GM18907 (cell line): ENCODE results near the gene EIF4E1B.

Source experiments
- ATAC-seq: cut with Tn5 transposase; IDR thresholded peaks from one replicate; pipeline ENCODE4 v1.9.1; 2021; ENCODE audit warnings: mild to moderate bottlenecking, moderate library complexity; ENCODE audit not compliant: unreplicated experiment

The EIF4E1B gene

DNA sequence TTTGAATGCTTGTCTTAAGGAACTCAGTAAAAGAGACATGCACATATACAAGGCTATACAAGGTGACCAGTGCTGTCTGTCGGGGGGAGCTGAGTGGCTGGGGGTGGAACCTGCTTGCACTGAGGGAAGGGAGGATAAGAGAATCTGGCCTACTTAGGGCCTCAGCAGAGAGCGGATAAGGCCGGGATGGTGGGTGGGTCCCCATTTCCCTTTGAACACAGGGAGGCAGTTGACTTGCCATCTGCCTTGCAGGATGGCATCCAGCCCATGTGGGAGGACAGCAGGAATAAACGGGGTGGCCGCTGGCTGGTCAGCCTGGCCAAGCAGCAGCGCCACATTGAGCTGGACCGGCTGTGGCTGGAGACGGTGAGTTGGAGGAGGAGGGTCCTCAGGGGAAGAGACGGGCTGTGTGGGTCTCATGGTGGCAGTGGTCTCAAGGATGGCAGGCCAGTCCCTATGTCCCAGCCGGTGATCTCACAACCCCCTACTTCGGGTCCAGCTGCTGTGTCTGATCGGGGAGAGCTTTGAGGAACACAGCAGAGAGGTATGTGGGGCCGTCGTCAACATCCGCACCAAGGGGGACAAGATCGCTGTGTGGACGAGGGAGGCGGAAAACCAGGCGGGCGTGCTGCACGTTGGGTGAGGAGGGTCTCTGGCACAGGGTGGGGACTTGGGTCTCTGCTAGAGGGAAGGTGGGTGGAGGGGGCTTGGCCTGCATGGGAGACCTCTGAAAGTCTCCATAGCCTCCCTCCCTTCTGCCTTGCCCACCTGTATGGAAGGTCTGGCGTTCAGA is 14.6 kb downstream of the EIF4E1B start:
- no peak for ATAC-seq

DNA sequence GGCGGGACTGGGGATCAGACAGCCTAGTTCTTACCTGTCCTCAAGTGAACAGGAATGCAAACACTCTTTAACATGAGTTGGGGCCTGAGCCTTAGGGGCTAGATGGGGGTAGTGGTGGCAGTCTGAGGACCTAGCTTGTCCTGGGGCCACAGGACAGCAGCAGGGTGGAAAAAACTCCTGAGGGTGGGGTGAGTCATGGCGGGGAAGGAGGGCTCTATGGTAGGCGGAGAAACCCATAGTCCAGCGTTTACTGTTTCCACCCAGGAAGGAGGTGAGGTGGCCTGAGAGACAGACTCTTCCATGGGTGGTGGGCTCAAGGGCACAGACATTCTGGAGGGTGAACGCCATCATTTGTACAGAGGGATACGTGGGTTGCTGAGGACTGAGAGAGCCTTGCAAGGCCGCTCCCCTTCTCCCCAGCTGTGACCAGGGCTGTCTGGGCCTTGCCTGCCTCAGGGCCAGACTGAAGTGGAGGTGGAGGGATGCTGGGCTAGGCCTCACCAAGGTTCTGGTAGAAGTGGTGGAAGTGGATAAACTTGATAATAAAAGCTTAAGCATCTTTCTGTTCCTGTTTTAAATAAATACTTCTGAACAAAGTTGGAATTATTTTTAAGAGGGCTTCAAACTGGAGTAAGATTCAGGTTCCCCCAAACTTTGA is 15.7 kb downstream of the EIF4E1B start:
- ATAC-seq, result no peak

DNA sequence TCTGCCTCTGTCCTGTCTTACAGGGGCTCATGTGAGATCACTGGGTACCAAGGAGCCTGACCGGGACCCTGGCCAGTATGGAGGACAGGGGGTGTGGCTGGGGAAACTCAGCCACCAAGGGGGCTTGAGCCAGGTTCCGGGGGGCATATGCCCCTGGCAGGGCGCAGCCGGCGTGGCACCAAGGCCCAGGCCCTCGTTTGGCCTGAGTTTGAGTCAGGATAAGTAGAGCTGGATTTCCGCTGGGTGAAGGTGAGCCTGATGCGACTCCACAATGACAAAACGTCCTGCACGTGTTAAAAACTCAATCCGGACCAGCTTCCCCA is 16.2 kb downstream of the EIF4E1B start:
- peak; percentile 1 for ATAC-seq

DNA sequence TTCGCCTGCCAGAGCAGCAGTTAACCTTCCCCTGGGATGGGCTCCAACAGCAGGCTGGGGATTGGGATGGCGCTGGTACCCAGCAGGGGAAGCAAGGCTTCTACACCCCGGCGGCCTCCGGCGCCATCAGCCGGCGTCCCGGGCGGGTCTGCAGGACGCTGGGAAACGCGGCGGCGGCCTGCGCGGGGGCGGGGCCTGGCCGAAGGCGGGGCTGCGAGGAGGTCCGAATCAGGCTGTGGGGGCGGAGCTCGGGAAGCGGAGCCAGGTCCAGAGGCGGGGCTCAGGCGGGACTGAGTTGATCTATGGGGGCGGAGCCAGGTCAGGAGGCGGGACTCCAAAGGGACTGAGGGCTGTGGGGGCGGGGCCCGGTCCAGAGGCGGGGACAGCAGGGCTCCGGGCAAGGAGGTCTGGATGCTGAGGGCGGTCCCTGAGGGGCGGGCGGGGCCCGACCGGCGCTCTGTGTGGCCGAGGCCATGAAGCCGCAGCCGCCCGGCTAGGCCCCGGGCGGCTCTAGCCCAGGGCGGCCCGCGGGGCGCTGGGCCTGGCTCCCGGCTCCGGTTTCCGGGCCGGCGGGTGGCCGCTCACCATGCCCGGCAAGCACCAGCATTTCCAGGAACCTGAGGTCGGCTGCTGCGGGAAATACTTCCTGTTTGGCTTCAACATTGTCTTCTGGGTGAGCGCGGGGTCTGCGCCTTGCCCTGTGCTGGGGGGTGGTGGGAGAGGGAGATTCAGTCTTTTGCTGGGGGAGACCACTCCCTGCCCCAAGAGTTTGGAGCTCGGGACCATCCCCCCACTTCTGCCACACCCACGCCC is 16.8 kb downstream of the EIF4E1B start, which contains the start of gene TSPAN17:
TSPAN17 (plus strand) TSS at position 455 of the 813 bp plus-strand sequence; CDS start at position 587, 132 bp downstream.
- ATAC-seq, result peak; percentile 94

DNA sequence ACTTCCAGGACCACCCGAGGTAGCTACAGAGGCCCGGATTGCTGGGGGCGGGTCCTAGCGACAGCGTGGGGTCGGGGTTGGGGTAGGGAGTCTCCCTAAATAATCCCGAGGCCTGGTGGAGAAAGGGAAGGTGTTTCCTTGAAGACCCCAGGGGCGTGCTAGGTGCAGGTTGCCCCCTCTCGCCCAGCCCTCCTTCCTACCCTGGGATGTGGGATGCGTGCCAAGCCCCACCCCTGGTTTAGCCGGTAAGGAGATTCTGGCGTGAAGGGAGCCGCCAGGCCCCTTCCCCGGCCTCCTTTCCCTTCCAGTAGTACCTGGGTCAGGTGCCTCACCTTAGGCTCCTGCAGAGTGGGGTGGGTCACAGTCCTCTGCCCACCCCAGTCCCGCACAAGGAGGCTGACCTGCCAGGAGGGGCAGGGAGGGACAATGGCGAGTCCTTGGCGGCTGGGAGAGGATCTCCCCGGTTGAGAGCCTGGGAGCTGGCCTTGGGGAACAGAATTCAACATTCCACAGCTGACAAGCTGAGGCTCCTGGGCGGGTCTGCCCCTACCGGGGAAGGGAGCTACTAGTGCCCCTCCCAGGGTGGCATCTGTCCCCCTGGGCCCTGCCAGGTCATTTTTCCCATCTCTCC is 17.5 kb downstream of the EIF4E1B start:
- ATAC-seq, result no peak

DNA sequence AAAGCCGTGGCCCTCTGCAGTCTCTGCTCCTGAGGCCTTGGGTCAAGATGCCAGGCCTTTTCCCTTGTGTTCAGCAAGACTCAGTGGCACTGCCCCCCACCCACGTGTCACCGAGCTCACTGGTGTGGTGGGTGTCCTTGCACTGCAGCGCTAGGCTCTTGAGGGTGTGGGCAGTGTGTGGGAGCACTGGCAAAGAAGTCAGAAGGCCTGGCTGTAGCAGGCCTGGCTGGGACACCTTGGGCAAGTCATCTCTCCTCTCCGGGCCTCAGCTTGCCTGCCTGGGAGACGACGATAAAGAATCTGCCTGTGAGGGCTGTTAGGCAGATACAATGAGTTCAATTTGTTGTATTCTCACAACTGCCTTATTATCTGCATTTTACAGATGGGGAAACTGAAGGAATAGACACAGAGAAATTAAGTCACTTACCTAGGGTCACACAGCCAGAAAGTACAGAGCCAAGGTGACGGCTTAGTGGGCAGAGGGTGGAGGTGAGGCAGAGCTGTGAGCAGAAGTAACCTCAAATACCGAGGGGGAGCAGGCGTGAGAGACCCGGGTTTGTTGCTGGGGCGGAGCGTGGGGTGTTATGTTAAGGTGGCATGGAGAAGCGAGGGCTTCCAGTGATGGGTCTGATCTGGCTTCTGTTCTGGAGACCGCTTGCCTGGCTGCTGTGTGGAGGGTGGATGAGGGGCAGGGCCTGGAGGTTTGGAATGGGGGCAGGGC is 18.2 kb downstream of the EIF4E1B start:
- ATAC-seq, result no peak

DNA sequence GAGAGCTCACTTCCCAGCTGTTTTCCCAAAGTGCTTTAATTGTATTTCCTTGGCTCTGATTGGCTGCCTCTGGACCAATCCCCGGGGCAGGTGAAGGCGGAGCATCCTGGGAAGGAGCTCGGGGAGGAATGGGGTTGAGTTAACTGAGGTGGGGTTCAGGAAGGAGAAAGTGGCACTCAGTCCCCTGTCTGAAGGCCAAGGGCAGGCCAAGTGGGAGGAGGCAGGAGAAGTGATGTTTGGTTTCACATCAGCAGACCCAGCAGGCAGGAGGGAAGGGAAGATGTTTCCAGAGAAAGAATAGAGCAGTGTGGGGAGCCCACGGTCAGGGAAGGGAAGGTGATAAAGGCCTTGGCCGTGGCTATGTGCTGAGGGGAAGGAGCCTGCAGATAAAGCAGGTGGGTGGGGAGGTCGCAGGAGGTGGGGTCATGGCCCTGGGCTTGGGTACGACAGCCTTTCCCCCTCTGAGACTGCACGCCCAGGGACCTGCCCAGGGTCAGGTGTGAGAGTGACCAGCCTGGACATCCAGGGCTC is 19.9 kb downstream of the EIF4E1B start:
- no peak for ATAC-seq

DNA sequence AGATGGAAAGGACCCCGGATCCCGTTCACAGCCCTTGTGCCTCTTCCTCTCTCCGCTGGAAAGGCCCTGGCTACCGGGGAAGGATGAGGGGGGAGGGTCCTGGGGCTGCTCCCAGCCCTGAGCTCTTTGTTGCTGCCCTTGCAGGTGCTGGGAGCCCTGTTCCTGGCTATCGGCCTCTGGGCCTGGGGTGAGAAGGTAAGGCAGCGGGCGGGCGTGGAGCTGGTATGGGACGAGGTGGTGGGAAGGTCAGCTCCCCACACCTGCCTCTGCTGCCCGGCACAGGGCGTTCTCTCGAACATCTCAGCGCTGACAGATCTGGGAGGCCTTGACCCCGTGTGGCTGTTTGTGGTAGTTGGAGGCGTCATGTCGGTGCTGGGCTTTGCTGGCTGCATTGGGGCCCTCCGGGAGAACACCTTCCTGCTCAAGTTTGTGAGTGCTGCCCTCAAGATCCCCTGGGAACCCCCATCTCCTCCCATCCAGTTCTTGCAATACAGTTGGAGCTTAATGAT is 21.1 kb downstream of the EIF4E1B start:
- no peak for ATAC-seq

DNA sequence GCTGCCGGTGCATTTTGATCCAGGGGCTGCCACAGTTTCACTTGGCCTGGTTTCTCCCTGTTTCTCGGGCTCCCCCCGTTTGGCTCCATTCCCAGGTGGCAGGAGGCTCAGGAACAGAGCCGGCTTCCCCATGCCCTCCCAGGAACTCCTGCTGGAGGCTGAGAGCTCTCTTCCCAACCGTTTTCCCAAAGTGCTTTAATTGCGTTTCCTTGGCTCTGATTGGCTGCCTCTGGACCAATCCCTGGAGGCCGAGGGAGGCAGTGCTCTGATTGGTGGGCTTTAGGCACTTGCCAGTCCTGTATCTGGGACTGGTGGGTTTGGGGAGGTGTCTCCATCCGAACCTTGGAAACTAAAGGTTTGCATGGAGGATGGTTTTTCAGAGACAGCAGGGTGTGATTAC is 21.7 kb downstream of the EIF4E1B start:
- no peak for ATAC-seq

DNA sequence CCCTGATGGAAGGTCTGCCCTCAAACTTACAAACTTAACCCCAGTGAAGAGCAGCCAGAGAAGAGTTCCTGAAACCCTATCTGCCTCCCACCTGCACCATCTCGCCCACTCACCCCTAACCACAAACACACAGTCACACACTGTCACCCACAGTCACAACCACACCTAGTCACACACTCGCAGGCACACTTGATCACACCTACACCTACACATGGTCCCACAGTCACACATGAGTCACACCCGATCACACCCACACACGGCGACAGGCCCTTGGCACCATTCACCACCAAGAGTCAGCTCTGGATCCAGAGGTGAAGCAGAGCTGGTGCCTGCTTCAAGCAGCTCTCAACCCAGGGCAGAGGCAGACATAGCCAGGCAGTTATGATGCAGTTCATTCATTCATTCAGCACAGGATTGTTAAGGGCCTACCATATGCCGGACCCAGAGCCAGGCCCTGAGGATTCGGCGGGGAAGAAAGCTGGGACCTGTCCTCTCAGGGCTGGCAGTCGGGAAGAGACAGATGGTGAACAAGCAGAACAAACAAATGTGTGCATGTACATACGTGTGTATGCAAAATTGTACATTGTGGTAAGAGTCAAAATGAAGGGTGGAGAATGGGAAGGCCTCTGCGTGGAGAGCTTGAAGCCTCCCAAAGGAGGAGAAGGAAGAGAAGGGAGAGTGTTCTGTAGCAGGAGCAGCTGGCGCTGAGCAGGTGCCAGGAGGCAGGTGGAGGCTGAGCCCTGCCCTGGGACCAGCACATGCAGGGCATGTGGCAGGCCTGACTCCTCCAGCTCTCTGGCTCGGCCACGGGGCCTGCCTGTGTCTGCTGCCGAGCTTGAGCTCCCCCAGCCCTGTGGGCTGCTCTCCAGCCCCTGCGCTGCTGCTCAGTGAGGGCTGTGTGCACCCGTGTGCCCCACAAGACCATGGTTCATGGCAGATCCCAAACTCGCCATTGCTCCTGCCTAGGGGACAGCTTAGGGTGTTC is 23.2 kb downstream of the EIF4E1B start:
- ATAC-seq, result no peak

DNA sequence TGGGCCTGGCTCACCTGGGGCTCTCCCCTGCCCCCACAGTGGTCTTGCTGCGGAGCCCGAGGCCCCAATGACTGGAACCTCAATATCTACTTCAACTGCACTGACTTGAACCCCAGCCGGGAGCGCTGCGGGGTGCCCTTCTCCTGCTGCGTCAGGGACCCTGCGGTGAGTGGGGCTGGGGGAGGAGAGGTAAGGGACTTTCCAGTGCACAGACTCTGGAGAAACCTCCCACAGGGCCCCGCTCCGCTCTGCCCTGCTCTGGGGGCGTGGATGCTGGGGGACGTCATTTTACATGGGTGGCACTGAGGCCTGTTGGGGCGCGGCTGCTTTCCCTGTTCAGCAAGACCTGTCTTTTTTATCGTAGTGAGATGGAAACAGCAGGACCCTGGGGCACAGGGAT is 24.4 kb downstream of the EIF4E1B start:
- no peak for ATAC-seq

DNA sequence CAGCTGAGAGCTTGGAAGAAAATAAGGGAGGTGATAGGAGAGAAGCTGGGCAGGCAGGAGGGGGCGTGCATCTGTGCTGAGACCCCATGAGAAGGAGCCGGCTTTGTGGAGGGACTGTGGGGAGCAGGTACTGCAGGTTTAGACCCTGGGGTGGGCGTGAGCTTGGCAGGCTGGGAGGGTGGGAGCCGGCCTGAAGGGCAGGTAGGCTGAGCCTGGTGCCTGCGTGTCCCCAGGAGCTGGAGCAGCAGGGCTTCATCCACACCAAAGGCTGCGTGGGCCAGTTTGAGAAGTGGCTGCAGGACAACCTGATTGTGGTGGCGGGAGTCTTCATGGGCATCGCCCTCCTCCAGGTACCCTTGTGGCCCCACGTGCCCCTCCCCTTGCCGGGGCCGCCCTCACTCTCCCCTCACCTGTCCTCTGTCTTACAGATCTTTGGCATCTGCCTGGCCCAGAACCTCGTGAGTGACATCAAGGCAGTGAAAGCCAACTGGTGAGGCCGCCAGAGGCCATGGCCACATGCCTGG is 26.1 kb downstream of the EIF4E1B start:
- no peak for ATAC-seq

DNA sequence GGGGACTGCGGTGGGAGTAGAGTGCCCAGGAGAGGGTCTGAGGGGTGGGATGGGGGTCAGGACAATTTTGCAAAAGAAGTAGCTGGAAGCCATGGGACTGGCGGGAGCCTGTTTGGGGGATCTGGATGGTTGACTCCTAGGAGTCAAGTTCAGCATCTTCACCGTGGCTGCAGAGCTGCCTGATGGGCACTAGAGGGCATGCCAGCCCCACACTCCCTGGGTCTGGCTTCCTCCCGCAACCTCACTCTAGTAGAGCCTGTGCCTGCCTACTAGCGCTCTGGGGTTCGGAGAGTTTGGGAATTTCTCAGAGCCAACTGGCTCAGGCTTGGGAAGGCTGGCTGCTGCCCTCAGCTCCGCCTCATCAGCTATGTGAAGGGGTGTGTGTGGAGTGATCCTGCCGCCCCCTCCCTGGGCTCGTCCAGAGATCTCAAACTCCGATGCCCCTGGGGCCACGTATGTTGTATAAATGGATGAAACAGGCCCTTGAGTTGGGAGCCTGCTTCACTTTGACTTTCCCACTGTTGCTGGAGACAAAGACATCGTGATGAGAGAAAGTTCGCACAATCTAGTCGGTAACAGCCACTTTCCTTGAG is 27.6 kb downstream of the EIF4E1B start:
- ATAC-seq, result peak; percentile 54

DNA sequence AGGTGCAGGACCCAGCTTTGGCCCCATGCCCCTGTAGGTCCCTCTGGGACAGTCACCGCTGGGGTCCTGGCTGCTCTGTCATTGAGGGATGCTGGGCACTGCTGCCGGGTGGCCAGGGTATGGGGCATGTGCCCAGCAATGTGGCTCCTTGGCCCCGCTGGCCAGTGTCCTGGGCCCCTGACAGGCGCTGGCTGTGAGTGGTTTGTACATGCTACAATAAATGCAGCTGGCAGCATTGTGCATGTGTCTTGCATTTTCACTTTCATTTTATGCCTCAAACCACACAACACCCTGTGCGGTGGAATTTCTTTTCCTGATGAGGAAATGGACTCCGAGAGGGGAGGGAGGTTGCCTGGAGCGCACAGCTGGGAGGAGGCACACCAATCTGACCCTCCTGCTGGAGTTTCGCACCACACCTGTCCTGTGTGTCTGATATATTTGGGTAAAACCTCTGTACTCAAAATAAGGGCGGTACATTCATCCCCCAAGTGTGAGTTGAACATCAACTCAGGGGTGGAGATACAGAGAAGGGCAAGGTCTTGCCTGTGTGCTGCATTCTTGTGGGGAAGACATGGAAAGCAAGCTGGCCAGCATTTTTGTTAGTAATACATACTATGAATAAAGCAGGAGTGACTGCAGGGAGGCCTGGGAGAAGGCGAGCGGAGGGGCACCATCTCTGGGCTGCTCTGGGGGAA is 28.5 kb downstream of the EIF4E1B start:
- no peak for ATAC-seq

DNA sequence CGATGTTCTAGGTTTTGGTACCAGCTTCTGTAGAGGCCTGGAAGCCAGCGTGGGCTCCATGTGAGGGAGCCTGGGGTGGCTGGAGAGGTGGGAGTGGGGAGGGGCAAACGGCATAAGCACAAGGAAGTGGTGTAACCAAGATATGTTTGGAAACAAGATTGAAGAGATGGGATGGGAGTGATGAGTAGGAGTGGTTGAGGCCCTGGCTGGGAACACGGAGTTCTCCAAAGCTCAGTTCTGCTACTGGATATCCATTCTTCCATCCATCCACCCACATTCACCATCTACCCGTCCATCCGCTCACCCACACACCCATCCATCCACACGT is 29.0 kb downstream of the EIF4E1B start:
- no peak for ATAC-seq

DNA sequence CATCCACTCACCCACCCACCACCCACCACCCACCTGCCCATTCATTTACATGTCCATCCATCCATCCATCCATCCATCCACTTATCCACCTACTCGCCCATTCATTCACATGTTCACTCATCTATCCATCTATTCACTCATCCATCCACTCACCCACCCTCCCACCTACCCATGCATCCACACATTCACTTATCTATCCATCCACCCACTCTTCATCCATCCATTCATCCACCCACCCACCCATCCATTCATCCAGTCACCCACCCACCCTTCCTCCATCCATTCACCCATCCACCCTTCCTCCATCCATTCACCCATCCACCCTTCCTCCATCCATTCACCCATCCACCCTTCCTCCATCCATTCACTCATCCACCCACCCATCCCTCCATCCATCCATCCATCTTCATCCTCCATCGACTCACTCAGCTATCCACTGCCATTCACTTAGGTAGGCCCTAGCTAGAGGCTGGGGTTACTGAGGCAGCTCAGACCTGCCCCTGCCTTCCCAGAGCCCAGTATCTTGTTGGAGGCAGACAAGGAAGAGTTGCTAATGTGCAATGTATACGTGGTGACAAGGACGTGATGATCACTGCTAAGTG is 29.5 kb downstream of the EIF4E1B start:
- ATAC-seq, result no peak

DNA sequence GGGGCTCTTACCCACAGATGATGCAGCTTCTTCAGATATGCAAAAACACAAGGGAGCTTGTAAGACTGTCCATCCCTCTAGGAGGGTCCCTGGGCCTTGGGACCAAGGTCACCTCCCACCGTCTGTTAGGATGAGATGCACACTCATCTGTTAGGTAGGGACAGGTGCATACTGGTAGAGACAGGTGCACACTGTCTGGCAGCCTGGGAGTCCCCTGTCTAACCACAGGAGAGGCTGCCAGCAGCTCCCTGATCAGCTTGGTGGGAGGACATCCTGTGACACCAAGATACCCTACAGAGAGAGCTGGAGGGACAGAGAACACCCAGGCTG is 30.0 kb downstream of the EIF4E1B start:
- peak; percentile 34 for ATAC-seq
